T-helper 1 cell treated with Interleukin-12 subunit alpha and Interleukin-12 subunit beta and Interleukin-4 antibody, amounts not matched to agents 30 μg/mL and 1 μg/mL, for 36 hours (primary cell): ENCODE results near the gene KDM5A.
"Not testable (repeated sequence)": the region's sequence is repeated elsewhere in the genome, so short reads cannot be mapped to it uniquely, and the experiment has no call there.

Experiments
- H3K27ac Mint-ChIP-seq: one replicate; pipeline ENCODE4 v1.8.0; 2021; ENCODE audit warnings: mild to moderate bottlenecking, mixed read lengths
- H3K27me3 Mint-ChIP-seq: one replicate; pipeline ENCODE4 v1.8.0; 2021; ENCODE audit warnings: low read depth, mixed read lengths
- H3K36me3 Mint-ChIP-seq: one replicate; pipeline ENCODE4 v1.8.0; 2021; ENCODE audit warnings: low read depth, mixed read lengths
- H3K4me1 Mint-ChIP-seq: one replicate; pipeline ENCODE4 v1.8.0; 2021; ENCODE audit warnings: low read depth, mixed read lengths
- H3K4me3 Mint-ChIP-seq: one replicate; pipeline ENCODE4 v1.8.0; 2021; ENCODE audit warnings: mild to moderate bottlenecking, moderate library complexity, mixed read lengths
- H3K9me3 Mint-ChIP-seq: one replicate; pipeline ENCODE4 v1.8.0; 2021; ENCODE audit warnings: mixed read lengths

The KDM5A gene

DNA sequence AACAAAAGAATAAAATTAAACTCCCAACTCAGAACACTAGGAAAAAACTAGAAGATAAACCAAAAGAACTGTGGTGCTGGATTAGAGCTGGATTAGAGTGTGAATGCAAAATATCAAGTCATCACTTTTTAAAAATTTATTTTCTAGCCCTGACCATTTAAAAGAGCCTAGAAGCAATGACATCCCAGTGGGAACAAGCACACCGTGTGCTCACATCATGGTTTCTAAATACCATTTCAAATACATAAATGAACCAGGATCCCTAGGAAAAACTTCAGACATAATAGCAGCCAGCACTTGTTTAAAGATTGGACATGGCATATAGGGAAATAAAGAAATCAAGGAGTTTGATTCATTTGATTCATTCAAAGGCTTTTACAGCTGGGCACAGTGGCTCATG, 30.0 kb downstream of the KDM5A start:
- H3K9me3 Mint-ChIP-seq: no peaks in the 10 kb centered on the region
- H3K4me3 Mint-ChIP-seq: no peak overlapping the region
- no peaks in the 10 kb centered on the region for H3K27me3 Mint-ChIP-seq
- H3K4me1 Mint-ChIP-seq: peaks cover 9% of the 10 kb centered on the region
- H3K36me3 Mint-ChIP-seq: peaks cover 60% of the 10 kb centered on the region
- no peak overlapping the region for H3K27ac Mint-ChIP-seq

GRCh38 chr12:356276-356988, 32.7 kb downstream of the KDM5A start:
- no peak overlapping the region for H3K27ac Mint-ChIP-seq
- H3K4me3 Mint-ChIP-seq: no peak overlapping the region
- peaks cover 7% of the 10 kb centered on the region for H3K4me1 Mint-ChIP-seq
- H3K27me3 Mint-ChIP-seq: no peaks in the 10 kb centered on the region
- no peaks in the 10 kb centered on the region for H3K9me3 Mint-ChIP-seq
- peaks cover 53% of the 10 kb centered on the region for H3K36me3 Mint-ChIP-seq

DNA sequence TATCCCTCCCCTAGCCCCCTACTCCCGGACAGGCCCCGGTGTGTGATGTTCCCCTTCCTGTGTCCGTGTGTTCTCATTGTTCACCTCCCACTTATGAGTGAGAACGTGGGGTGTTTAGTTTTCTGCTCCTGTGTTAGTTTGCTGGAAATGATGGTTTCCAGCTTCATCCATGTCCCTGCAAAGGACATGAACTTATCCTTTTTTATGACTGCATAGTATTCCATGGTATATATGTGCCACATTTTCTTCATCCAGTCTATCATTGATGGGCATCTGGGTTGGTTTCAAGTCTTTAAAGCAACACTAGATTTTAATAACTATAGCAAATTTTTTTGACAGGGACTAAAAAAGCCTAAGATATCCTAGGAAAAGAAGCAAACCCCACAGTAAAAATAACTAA, 37.9 kb downstream of the KDM5A start:
- peaks cover 63% of the 10 kb centered on the region for H3K36me3 Mint-ChIP-seq
- H3K9me3 Mint-ChIP-seq, H3K4me3 Mint-ChIP-seq, H3K4me1 Mint-ChIP-seq, H3K27me3 Mint-ChIP-seq, H3K27ac Mint-ChIP-seq: not testable (repeated sequence)

- not testable (repeated sequence) for H3K9me3 Mint-ChIP-seq, H3K4me3 Mint-ChIP-seq, H3K27me3 Mint-ChIP-seq, H3K27ac Mint-ChIP-seq
- Mint-ChIP-seq H3K36me3 (peaks cover 60% of the 10 kb centered on the region), H3K4me1 (peaks cover 13% of the 10 kb centered on the region)
These were observed 39.5 kb downstream of the KDM5A start for GRCh38 chr12:349625-350024.

- H3K27me3 Mint-ChIP-seq, H3K4me3 Mint-ChIP-seq, H3K9me3 Mint-ChIP-seq, H3K27ac Mint-ChIP-seq: not testable (repeated sequence)
- Mint-ChIP-seq H3K4me1 (peaks cover 16% of the 10 kb centered on the region), H3K36me3 (peaks cover 68% of the 10 kb centered on the region)
These were observed 46.1 kb downstream of the KDM5A start for GRCh38 chr12:343036-343435.

- H3K27ac Mint-ChIP-seq: no peak overlapping the region
- peaks cover 57% of the 10 kb centered on the region for H3K36me3 Mint-ChIP-seq
- H3K27me3 Mint-ChIP-seq: no peaks in the 10 kb centered on the region
- H3K9me3 Mint-ChIP-seq: no peaks in the 10 kb centered on the region
- H3K4me1 Mint-ChIP-seq: no peaks in the 10 kb centered on the region
- no peak overlapping the region for H3K4me3 Mint-ChIP-seq
These were observed 52.1 kb downstream of the KDM5A start for GRCh38 chr12:337039-337438.

DNA sequence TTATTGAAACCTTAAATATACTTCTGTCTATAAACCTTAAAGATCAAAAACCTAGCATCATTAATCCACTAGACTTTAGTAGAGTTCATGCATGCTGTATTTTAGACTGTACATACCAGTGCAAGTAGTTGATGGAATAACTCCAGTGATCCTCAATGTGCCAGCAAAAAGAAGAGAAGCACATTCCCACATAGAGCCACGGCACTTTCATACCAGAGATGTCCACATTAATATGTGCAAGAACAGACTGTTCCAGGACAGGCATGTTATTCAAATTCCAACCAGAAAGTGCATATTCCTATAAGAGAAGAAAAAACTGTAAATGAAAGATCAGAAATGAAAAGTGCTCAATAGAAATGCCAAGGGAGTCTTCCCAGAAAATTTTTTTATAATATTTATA, 55.0 kb downstream of the KDM5A start:
- Mint-ChIP-seq H3K9me3 (no peaks in the 10 kb centered on the region), H3K27ac (no peak overlapping the region), H3K27me3 (no peaks in the 10 kb centered on the region), H3K36me3 (peaks cover 49% of the 10 kb centered on the region), H3K4me1 (no peaks in the 10 kb centered on the region), H3K4me3 (no peak overlapping the region)

DNA sequence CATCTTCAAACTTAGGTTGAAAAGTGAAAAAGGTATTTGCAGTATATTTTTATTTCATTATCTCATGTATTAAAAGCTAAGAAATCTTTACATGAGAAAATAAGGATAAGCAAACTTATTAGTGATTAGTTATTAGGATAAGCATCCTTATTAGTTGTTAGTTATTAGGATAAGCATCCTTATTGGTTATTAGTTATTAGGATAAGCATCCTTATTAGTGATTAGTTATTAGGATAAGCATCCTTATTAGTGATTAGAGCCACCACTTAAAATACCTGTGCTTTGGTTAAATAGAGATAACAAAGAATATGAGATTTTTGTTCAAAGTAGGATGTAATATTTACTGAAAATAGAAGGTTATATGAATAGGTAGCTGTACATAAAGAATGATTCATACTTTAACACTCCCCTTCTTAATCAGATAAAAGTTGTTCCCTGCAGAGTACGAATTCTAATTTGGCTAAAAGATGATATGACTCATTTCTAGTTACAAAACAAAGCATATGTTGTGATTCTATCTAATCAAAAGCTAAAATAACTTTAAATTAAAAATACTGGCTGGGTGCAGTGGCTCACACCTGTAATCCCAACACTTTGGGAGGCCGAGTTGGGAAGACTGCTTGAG, 56.4 kb downstream of the KDM5A start:
- peaks cover 50% of the 10 kb centered on the region for H3K36me3 Mint-ChIP-seq
- H3K27ac Mint-ChIP-seq: no peak overlapping the region
- no peaks in the 10 kb centered on the region for H3K4me1 Mint-ChIP-seq
- no peaks in the 10 kb centered on the region for H3K9me3 Mint-ChIP-seq
- H3K27me3 Mint-ChIP-seq: no peaks in the 10 kb centered on the region
- H3K4me3 Mint-ChIP-seq: no peak overlapping the region

- Mint-ChIP-seq H3K27me3 (no peaks in the 10 kb centered on the region), H3K36me3 (peaks cover 50% of the 10 kb centered on the region), H3K4me1 (peaks cover 4% of the 10 kb centered on the region), H3K4me3 (no peak overlapping the region), H3K9me3 (no peaks in the 10 kb centered on the region), H3K27ac (no peak overlapping the region)
These were observed 57.8 kb downstream of the KDM5A start for GRCh38 chr12:331287-331686.

- Mint-ChIP-seq H3K9me3 (no peaks in the 10 kb centered on the region), H3K4me1 (peaks cover 9% of the 10 kb centered on the region), H3K27ac (no peak overlapping the region), H3K27me3 (no peaks in the 10 kb centered on the region), H3K4me3 (no peak overlapping the region), H3K36me3 (peaks cover 39% of the 10 kb centered on the region)
These were observed 63.2 kb downstream of the KDM5A start for GRCh38 chr12:325906-326305.

GRCh38 chr12:323507-323906, 65.6 kb downstream of the KDM5A start:
- H3K4me1 Mint-ChIP-seq: peaks cover 9% of the 10 kb centered on the region
- no peaks in the 10 kb centered on the region for H3K9me3 Mint-ChIP-seq
- H3K27me3 Mint-ChIP-seq: no peaks in the 10 kb centered on the region
- H3K4me3 Mint-ChIP-seq: no peak overlapping the region
- no peak overlapping the region for H3K27ac Mint-ChIP-seq
- peaks cover 44% of the 10 kb centered on the region for H3K36me3 Mint-ChIP-seq

- H3K27ac Mint-ChIP-seq: peak overlapping the region; percentile 9
- no peaks in the 10 kb centered on the region for H3K9me3 Mint-ChIP-seq
- no peak overlapping the region for H3K4me3 Mint-ChIP-seq
- peaks cover 46% of the 10 kb centered on the region for H3K36me3 Mint-ChIP-seq
- H3K27me3 Mint-ChIP-seq: no peaks in the 10 kb centered on the region
- peaks cover 6% of the 10 kb centered on the region for H3K4me1 Mint-ChIP-seq
These were observed 67.4 kb downstream of the KDM5A start for GRCh38 chr12:321606-322326.

DNA sequence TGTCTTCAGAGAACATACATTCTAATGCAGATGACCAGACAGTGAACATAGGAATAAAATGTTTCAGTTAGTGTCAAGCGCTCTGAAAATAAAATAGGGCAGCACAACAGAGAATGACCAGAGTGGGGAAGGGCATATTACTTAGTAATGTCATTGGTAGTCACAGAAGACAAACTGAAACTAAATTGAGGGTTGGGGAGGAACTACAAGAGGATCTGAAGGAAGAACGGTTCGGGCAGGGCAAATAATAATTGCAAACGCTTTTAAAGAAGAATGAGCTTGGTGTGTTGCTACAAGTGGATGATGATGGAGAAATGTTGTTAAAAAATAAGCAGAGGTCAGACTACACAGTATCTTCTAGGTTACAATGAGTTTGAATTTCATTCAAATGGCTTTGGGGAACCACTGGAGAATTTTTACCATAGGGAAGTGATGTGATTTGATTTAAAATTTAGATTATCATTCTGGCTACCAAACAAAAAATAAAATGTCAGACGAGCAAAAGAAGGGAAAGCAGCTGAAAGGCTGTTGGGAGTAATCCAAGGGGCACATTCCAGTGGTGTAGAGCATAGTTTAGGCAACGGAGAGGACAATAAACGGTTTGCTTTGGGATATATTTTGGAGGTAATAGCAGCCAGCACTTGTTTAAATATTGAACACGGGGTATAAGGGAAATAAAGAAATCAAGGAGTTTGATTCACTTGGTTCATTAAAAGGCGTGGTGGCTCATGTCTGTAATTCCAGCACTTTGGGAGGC, 70.2 kb downstream of the KDM5A start:
- no peak overlapping the region for H3K4me3 Mint-ChIP-seq
- no peak overlapping the region for H3K27ac Mint-ChIP-seq
- no peaks in the 10 kb centered on the region for H3K9me3 Mint-ChIP-seq
- no peaks in the 10 kb centered on the region for H3K27me3 Mint-ChIP-seq
- peaks cover 48% of the 10 kb centered on the region for H3K36me3 Mint-ChIP-seq
- no peaks in the 10 kb centered on the region for H3K4me1 Mint-ChIP-seq

- Mint-ChIP-seq H3K9me3 (no peaks in the 10 kb centered on the region), H3K27ac (no peak overlapping the region), H3K4me3 (no peak overlapping the region), H3K27me3 (no peaks in the 10 kb centered on the region), H3K4me1 (peaks cover 6% of the 10 kb centered on the region), H3K36me3 (peaks cover 65% of the 10 kb centered on the region)
These were observed 80.6 kb downstream of the KDM5A start for GRCh38 chr12:308511-308910.
